GM19043 (cell line): ENCODE data around the gene EI24.
"Not testable (repeated sequence)": the region's sequence is repeated elsewhere in the genome, so short reads cannot be mapped to it uniquely, and the experiment has no call there.

Experiments used
- ATAC-seq: cut with Tn5 transposase; IDR thresholded peaks from one replicate; pipeline ENCODE4 v1.9.1; 2021; ENCODE audit warnings: low read depth; ENCODE audit not compliant: unreplicated experiment

Gene EI24

DNA sequence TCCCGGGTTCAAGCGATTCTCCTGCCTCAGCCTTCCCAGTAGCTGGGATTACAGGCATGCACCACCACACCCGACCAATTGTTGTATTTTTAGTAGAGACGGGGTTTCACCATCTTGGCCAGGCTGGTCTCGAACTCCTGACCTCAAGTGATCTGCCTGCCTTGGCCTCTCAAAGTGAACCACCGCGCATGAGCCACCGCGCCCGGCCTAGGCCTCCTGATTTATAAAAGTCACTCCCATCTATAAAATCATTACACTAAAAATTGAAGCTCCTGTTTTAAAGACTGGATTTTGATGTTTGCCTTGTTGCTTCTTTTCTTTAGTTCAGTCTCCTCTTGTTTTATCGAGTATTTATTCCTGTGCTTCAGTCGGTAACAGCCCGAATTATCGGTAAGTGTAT, 7.9 kb downstream of the EI24 start:
- ATAC-seq = not testable (repeated sequence)

DNA sequence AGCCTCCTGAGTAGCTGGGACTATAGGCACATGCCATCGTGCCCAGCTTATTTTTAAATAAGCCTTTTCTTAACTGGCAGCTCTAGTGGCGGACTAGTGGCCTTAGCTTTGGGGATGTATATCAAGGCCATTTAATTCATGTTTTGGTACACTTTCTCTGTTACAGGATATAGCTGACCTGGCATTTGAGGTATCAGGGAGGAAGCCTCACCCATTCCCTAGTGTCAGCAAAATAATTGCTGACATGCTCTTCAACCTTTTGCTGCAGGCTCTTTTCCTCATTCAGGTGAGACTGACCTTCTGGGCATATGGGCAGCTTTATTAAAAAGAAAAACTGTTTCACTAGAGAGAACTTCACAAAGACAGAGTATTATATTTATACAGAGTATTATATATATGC, 9.5 kb downstream of the EI24 start:
- ATAC-seq = no peak

DNA sequence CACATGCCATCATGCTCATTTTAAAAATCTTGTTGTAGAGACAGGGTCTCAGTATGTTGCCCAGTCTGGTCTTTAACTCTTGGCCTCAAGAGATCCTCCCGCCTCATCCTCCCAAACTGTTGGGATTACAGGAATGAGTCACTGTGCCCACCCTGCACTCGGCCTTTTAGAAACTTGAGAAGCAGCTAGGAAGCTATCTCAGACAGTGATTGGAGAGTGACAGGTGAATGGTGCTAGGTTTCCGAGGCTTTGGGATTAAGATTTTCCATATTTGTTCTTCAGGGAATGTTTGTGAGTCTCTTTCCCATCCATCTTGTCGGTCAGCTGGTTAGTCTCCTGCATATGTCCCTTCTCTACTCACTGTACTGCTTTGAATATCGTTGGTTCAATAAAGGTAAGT, 10.5 kb downstream of the EI24 start:
- no peak for ATAC-seq

DNA sequence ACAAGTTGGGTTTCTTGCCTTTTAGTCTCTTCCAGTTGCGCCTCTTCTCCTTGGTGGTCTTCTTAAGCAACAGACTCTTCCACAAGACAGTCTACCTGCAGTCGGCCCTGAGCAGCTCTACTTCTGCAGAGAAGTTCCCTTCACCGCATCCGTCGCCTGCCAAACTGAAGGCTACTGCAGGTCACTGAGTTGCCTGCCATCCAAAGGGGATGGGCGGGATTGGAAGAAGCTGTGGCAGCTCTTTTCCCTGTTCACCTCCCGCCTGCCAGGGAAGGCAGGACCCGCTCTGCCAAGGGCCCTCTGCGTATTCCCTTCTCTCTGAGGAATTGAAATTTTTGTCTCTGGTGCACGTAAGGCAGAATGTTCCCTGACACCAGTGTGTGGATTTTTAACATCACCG, 14.2 kb downstream of the EI24 start:
- ATAC-seq = no peak

DNA sequence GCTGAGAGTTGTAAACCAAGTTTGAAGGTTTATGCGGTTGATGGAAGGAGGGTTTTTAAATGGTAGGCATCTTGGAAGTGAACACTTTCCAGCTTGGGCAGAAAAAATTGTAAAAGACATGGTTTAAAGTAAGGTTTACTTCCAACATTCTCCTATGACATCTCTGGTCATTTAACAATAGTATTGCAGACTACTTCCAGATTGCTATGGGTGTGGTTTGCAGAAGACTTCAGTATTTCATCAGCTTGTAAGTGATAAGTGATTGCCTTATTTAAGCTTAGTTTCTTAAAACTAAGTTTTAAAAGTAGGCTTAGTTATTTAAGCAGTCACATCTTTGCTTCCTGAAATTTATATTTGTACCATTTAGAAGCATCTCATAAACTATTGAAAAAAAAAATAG, 16.2 kb downstream of the EI24 start:
- ATAC-seq = no peak

DNA sequence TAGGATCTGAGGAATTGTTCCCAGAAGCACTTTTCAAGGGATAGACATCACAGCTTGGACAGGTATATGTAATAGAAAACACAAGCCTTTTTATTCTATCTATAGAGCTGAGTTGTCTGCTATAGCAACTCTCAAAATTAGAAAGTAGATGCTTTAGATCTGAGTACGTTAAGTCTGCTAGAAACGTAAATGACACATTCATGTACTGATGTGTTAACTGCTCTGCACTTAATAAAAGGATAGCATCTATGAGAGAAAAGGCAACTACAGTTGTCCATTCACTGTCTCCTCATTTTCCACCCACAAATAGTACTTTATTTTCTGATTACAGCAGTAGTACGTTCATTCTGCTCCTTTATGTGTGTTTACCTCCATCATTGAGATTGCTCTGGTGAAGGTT, 17.3 kb downstream of the EI24 start:
- ATAC-seq = no peak

DNA sequence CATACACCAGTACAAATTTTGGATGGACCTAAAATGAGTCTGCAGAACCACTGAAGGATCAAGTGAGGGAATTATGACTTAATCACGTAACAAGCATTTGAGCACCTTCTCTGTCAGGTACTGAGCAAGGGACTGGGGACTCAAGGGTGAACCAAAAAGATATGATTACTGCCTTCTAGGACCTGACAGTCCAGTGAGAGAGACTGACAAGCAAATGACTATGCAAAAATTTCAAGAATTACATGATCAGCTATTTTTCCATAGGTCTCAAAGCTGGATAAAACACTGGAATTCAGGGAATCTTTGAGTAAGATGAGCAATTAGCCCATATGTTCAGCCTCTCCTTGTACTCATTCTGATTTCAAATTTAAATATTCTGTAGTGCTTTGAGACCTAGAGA, 18.2 kb downstream of the EI24 start:
- ATAC-seq = no peak

DNA sequence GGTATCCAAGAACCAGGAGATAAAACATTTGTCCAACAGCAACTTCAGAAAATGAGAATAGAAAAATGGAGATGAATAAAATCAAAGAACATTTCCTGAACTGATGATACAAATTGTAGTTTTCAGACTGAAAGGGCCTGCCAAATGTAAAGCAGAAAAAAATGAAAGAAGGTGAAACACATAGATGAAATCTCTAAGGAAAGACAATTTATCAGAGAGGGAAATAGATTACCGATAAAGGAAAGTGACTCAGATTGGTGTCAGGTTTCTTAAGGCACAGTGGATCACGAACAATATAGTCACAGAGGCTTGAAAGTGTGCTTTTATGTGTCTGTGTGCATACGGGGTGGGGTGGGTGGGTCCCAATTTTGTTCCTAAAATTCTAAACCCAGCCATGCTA, 19.2 kb downstream of the EI24 start:
- ATAC-seq = no peak

DNA sequence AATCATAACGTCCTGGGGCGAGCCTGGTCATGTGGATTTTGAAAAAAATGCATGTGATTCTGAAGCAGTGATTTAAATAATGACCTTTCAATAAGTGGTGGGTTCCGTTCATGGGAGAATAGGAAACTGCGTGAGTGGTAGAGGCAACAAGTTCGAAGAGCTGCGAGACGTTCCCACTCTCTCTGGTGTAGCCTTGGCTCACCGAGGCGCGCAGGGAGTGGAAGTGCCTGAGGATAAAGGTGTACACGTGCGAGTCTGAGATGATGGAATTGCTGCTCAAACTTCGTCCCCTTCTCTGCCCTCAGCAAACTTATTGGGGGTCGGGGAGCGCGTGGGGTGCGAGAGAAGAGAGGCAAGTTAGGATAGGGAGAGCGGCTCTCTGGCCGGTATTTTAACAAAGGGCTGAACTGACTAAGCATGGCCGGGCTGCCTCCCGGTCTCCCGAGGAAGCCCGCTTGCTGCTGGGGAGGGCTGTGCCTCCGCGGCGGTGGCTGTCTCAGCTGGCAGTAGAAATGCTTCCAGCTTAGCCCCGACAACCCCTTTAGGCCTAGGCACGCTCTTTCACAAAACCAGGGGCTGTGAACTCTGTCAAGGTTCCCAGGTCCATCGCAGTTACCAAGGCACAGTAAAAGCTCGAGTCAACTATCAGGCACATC, 22.5 kb downstream of the EI24 start:
- ATAC-seq = peak; percentile 16

DNA sequence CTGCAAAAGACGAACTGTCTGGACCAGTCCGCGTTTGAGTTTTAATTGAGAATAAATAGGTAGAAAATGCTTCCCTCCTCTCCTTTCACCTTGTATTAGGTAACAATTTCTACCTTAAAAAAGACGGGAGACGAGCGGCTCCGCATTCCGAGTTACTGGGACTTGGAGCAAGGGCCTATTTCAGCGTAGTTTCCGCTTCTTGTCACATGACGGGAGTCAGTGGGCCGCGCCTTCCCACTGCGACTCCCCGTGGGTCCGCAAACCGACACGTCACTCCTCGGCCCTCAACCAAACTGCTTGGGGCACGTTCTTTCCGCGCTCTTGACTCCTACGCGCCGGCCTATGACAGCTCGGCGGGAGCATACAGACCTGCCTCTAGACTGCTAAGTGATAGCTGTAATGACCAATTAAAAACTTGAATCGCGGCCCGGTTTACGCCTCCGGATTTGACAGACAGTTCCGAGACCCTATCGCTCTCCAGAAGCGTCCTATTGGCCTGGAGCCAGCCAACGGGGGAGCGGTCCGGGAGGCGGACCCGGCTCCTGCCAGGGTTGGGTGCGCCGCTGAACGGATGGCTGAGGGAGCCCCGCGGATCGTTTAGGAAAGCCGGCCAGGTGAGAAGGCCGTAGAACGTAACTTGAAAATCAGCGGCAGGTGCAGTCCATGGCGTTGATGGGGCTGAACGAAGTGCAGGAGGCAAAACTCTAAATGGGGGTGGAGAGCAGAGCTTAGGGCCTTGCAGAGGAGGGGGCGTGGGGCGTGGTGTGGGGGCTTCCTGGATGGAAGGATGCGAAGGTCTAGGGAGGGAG, 23.2 kb downstream of the EI24 start, which contains the start of gene STT3A:
TSS of gene STT3A (plus strand) at position 548 of the 809 bp plus-strand sequence. CDS start 3,064 bp downstream, outside the sequence.
- peak; percentile 96 for ATAC-seq

DNA sequence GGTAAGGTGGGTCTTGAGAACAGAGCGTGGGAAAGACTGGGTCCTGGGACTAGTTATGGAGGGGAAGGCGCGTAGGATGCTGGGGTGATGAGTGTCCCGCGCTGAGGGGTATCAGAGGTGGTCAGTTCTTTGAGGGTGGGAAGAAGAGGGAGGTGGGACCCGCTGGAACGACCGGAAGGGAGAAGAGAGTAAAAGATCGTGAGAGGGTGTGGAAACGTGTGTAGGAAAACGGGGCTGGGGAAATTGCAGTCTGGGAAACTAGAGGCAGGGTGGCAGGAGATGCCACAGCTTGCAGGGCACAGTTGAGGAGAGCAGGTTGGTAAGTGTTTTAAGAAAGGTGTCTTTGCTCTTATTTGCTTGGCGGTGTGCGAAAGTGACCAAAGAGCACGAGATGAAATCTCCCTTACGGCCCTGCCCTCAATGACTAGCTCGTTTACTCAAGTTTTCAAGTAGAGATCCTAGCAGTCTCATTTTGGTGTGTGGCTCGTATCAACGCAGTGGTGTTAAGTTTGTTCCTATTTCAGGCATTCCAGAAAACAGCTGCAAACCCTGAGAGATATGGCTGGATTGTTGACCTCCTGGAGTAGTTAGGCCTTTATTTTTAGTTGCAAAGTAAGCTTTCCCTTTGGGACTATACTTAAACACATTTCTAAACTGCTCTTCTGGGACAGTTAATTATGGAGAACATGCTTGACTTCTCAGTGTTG, 24.0 kb downstream of the EI24 start:
- no peak for ATAC-seq

DNA sequence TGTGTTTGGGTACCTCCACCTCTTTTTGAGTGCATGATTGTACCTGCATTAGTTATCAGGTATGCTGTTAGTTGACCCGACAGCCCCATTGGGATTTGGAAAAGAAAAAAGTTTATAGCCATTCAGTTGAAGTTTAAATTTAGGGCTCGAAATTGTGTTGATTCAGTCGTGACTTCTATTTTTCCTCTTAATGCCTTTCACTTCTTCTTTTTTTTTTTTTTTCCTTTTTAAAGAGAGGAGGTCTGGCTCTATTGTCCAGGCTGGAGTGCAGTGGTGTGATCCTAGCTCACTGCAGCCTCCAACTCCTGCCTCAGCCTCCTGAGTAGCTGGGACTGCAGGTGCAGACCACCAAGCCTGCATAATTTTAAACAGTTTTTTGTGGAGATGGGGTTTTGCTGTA, 25.7 kb downstream of the EI24 start:
- no peak for ATAC-seq

DNA sequence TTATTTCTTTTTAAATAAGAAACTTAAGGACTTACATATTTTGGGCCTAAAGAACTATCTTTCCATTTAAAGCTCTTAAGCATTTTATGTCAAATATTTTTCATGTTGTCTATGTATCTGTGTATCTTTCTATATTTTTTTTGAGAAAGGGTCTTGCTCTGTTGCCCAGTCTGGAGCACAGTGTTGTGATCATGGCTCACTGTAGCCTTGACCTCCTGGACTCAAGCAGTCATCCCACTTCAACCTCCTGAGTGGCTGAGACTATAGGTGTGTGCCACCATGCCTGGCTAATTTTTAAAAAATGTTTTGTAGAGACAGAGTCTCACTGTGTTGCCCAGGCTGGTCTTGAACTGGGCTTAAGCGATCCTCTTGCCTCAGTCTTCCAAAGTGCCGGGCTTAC, 31.4 kb downstream of the EI24 start:
- ATAC-seq = no peak

DNA sequence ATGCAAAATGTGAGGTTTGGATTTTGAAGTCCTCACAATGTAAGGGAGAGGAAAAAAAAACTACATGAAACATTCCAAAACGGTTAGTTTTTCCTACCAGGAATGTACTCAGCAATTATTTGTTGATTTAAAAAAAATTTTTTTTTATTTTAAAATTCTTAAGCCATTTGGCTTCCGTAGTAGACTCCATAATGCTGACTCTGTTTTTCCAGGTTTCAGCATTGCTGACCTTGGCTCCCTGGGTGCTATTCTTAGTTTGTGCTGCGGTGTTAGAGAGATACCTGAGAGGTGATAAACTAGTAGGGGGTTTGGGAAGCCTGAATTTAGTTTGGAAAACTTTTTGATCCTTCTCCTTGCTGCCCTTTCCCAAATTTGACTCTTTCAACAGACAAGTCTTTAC, 33.9 kb downstream of the EI24 start:
- no peak for ATAC-seq

DNA sequence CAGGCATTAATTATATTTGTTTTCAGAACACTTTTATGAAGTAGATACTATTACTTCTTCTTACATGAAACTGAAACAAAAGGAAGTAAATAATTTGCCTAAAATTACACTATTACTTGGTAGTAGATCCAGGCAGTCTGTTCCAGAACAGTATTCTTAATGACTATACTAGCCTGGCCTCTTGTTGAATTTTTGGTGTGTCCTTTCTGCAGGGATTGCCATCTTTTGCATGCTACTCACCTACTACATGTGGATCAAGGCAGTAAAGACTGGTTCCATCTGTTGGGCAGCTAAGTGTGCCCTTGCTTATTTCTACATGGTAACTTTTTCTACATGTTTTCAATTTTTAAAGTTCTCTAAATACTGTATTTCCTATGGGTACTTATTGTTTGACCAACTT, 36.1 kb downstream of the EI24 start:
- no peak for ATAC-seq

DNA sequence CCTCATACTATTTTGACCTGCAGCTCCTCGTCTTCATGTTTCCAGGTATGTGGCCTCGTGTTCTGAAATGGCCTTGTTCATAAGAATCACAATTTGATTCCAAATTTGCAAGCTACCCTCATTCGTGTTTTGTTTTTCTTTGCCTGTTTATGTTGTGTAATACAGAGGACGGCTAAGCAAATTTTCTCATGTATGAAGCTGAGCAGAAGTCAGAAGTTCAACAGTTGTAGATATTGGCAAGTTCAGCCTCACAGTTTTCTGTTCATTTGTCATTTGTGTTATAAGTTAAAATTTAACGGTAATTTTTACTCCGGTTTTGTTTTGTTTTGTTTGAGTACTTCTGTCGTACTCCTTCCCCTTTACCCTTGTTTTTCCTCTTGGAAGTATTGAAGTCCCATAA, 40.3 kb downstream of the EI24 start:
- ATAC-seq = no peak

DNA sequence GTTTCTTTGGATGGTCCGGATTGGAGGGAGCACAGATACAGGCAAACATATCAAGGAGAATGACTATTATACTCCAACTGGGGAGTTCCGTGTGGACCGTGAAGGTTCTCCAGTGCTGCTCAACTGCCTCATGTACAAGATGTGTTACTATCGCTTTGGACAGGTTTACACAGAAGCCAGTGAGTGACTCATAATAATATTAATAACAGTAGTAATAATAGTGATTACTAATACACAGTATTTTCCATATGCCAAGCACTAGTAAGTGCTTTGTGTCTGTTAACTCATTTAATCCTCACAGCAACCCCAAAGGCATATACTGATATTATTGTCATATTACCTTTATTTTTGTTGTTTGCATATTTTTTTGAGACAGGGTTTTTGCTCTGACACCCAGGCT, 49.1 kb downstream of the EI24 start:
- ATAC-seq = no peak

DNA sequence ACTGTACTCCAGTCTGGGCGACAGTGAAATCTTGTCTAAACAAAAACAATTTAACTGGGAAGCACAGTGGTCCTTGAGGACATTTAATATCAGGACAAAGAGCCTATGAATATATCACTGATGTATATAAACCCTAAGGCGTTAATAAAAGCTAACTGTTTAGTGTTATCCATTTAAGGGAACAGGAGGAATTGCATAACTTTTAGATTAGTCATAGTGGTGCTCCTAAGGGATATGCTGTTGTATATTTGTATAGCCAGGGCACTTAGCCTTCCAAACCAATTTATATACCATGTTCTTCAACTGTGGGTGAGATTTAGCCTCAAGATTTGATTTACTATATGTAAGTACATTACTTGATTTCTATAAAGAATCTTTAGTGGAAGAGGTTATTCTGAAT, 52.7 kb downstream of the EI24 start:
- ATAC-seq = no peak

DNA sequence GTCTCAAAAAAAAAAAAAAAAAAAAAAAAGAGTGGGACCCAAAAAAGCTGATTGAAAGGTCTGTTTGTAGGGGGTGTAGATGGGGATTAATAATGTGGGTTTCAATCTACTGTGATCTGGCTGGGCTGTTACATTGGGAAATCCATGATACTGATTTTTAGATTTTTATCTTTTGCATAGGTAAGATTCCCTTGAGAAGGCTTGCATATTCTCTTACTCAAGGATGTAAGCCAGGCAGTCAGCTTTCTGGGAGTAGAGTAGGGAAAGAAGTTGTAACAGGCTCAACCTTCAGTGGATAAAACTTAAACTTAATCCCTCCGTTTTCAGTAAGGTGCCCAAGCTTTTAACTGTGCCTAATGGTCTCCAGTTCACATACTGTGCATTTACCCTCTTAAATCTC, 53.8 kb downstream of the EI24 start:
- no peak for ATAC-seq

DNA sequence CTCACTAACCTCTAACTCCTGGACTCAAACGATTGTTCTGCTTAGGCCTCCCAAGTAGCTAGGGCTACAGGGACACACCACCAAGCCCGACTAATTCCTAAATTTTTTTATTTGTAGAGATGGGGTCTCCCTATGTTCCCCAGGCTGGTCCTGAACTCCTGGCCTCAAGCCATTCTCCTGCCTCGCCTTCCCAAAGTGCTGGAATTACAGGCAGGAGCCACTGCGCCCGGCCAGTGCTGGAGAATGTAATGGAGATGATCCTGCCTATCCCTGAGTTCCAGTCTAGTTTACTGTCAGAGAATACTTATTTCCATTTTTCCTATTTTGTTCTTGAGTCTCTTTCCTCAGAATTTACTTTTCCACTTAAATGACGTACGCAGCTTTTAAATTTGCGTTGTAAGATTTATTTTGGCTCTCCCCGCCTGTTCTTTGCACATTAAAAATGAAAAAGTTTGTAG, 55.5 kb downstream of the EI24 start, which contains the start of gene CHEK1:
TSS of gene CHEK1 (plus strand) at position 408 of the 458 bp plus-strand sequence. CDS start 1,606 bp downstream, outside the sequence.
- ATAC-seq = no peak

DNA sequence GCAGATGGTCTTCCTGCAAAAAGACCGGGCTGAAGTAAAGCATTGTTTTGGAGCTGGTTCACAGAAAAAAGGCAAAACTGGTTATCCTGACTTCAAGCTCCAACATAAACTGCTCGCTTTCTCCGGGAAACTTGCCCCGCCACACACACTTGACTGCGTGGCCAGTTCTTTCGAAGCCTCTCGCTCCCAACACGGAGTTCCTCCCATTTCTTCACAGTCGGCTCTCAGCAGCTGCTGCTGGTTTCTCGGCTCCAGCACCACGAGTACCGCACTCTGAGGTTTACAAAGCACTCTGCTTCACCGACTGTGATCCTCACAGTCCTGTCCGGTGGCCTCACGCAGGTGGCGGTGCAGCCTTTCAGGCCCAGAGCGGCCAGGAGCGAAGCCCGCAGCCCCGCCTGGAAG, 56.0 kb downstream of the EI24 start:
- ATAC-seq = no peak
